Measurements from ENCODE around the gene PCDHA4.

GRCh38 chr5:140857177-140857986 is 50.5 kb downstream of the PCDHA4 start:
- TF ChIP-seq POLR2AphosphoS5 (IDR thresholded peaks at IDR 0.05; ENCODE audit: low read depth, low read length) (no peak), REST (IDR thresholded peaks at IDR 0.05; ENCODE audit: insufficient read depth in 1 of 2, low read depth in 2 of 2, low read length in 2 of 2) (no peak), SIN3A (IDR thresholded peaks at IDR 0.05; ENCODE audit: borderline replicate concordance, insufficient read depth, low read length) (no peak)

All from PFSK-1 (cell line).